SU-DHL-6 (cell line): ENCODE results near the gene TRH.
A peak's percentile ranks its signal among the peaks of the same experiment; 100 is the strongest.

Experiments used
- H2AFZ ChIP-seq: fragments of 200-600 bp; sonication (generic); 2 replicates; pipeline ENCODE4 v1.6.1; 2014; ENCODE audit warnings: low read depth, mild to moderate bottlenecking, moderate library complexity, mixed read lengths, antibody characterized with exemption, low read length; ENCODE audit not compliant: severe bottlenecking
- H3F3A ChIP-seq: fragments of 200-600 bp; shearing (Covaris generic); 2 replicates; pipeline ENCODE4 v1.6.0; 2016; ENCODE audit warnings: antibody characterized with exemption, mild to moderate bottlenecking; ENCODE audit not compliant: insufficient read depth
- H3K27ac ChIP-seq: fragments of 200-600 bp; sonication (generic); 2 replicates; pipeline ENCODE4 v1.5.1; 2016; ENCODE audit warnings: low read depth, mild to moderate bottlenecking, low read length, moderate library complexity, mixed read lengths
- H3K27me3 ChIP-seq: fragments of 200-600 bp; sonication (generic), shearing (Covaris generic); 2 replicates; pipeline ENCODE4 v1.6.0; 2014; ENCODE audit warnings: mild to moderate bottlenecking, low read length
- H3K36me3 ChIP-seq: fragments of 200-600 bp; sonication (generic); 2 replicates; pipeline ENCODE4 v1.6.1; 2014; ENCODE audit warnings: mild to moderate bottlenecking, low read length, mixed read lengths
- H3K4me2 ChIP-seq: fragments of 300-600, 200-600 bp; shearing (Covaris generic), sonication (generic); 2 replicates; pipeline ENCODE4 v1.6.0; 2014; ENCODE audit warnings: low read length, low read depth, mild to moderate bottlenecking; ENCODE audit not compliant: poor library complexity, severe bottlenecking
- H3K4me3 ChIP-seq: fragments of 200-600 bp; sonication (generic); 2 replicates; pipeline ENCODE4 v1.5.1; 2014; ENCODE audit warnings: antibody characterized with exemption, low read length, mild to moderate bottlenecking, mixed read lengths; ENCODE audit not compliant: insufficient read depth, poor library complexity, severe bottlenecking
- H3K79me2 ChIP-seq: fragments of 200-600 bp; sonication (generic); 2 replicates; pipeline ENCODE4 v1.6.1; 2014; ENCODE audit warnings: mild to moderate bottlenecking, low read length, moderate library complexity; ENCODE audit not compliant: insufficient read depth
- H3K9ac ChIP-seq: fragments of 200-600 bp; sonication (generic); 2 replicates; pipeline ENCODE4 v1.7.0; 2014; ENCODE audit warnings: mild to moderate bottlenecking, low read length
- H3K9me2 ChIP-seq: fragments of 200-600 bp; sonication (generic); replicated peaks from 2 replicates; pipeline ENCODE4 v1.6.1; 2014; ENCODE audit warnings: low read length; ENCODE audit not compliant: insufficient read depth
- H3K9me3 ChIP-seq: fragments of 200-600 bp; sonication (generic); 2 replicates; pipeline ENCODE4 v1.6.1; 2014; ENCODE audit warnings: low read length, mixed read lengths; ENCODE audit not compliant: insufficient read depth
- H4K20me1 ChIP-seq: fragments of 200-600 bp; sonication (generic); 2 replicates; pipeline ENCODE4 v1.6.1; 2014; ENCODE audit warnings: low read depth, mild to moderate bottlenecking, antibody characterized with exemption, low read length, moderate library complexity, mixed read lengths
- EZH2phosphoT487 ChIP-seq: fragments of 200-600 bp; sonication (generic), shearing (Covaris generic); conservative IDR thresholded peaks from 2 replicates; pipeline ENCODE4 v1.6.1; 2018; ENCODE audit warnings: mild to moderate bottlenecking, antibody characterized with exemption, low read length, moderate library complexity, mixed read lengths
- TF ChIP-seq, protein P1 (sequence below): fragments of 200-600 bp; sonication (generic); IDR thresholded peaks from one replicate; pipeline ENCODE4 v1.5.1; 2017; ENCODE audit warnings: antibody characterized with exemption, mild to moderate bottlenecking, low read length, moderate library complexity; ENCODE audit not compliant: insufficient read depth, poor library complexity, severe bottlenecking

The TRH gene

DNA sequence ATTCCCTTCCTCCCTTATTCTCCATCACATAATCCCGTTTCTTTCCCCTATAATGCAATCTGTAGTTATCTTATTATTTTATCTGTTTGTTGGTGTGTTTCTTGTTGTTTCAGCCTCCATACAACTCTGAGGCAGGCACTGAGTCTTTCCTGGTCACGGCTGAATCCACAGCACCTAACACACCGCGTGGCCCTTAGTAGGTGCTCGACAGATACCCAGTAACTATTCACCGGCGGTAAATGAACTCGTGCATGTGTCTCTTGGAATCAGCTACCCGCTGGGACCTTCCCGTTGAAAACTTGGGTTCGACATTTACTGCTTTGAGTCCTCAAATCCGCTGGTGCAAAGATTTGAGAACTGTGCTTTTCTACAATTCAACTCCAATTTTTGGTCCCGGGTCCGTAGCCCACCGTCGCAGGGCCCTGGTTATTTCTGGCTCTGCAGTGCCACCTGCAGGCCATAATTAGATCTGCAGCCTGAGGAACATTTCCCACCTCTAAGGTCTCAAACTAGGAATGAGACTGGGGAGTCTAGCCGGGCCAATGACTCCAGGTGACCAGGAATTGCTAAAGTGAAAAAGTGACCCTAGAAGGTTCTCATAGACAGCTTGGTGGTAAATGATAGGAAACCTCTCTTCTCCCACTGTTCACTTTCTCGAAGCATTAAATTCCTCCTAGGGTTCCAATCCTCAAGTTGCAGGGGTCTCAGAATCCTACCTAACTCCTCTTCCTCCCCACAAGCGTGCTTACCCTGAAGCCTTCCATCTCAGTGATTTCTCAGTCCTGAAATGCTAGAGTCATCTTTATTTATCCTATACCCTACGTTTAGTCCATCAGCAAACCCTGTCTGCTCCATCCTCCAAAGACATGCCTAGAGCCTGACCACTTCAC is 40.0 kb upstream of the TRH start:
- Histone ChIP-seq H3K27me3 (no peaks in the 10 kb centered on the region), H2AFZ (no peak overlapping the region), H3K27ac (no peak overlapping the region), H3F3A (no peaks in the 10 kb centered on the region), H3K4me3 (no peak overlapping the region), H3K9me2 (no peaks in the 10 kb centered on the region), H3K79me2 (no peaks in the 10 kb centered on the region), H3K4me2 (no peak overlapping the region), H3K36me3 (no peaks in the 10 kb centered on the region), H3K9me3 (no peaks in the 10 kb centered on the region), H3K9ac (no peak overlapping the region), H4K20me1 (no peaks in the 10 kb centered on the region)
- no peak for TF ChIP-seq EZH2phosphoT487
- TF ChIP-seq, protein P1, sequence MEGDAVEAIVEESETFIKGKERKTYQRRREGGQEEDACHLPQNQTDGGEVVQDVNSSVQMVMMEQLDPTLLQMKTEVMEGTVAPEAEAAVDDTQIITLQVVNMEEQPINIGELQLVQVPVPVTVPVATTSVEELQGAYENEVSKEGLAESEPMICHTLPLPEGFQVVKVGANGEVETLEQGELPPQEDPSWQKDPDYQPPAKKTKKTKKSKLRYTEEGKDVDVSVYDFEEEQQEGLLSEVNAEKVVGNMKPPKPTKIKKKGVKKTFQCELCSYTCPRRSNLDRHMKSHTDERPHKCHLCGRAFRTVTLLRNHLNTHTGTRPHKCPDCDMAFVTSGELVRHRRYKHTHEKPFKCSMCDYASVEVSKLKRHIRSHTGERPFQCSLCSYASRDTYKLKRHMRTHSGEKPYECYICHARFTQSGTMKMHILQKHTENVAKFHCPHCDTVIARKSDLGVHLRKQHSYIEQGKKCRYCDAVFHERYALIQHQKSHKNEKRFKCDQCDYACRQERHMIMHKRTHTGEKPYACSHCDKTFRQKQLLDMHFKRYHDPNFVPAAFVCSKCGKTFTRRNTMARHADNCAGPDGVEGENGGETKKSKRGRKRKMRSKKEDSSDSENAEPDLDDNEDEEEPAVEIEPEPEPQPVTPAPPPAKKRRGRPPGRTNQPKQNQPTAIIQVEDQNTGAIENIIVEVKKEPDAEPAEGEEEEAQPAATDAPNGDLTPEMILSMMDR, result peak; percentile 86

DNA sequence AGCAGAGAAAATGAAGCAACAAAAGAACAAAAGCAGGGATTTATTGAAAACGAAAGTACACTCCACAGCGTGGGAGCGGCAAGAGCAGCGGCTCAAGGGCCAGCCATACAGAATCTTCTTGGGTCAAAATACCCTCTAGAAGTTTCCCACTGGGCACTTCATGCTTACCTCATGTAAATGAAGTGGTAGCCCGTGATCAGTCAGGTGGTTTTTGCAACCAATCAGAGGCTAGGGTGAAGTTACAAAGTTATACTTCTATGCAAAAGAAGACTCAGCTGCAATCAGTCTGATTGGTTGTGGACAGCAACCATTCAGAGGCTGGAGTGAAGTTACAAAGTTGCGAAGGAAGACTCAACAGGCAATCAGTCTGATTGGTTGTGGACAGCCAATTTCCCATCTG is 37.8 kb upstream of the TRH start:
- no peak for TF ChIP-seq EZH2phosphoT487
- TF ChIP-seq, protein P1, result no peak
- Histone ChIP-seq H3F3A (no peaks in the 10 kb centered on the region), H3K9ac (no peak overlapping the region), H2AFZ (no peak overlapping the region), H3K4me3 (no peak overlapping the region), H3K4me2 (no peak overlapping the region), H3K79me2 (no peaks in the 10 kb centered on the region), H4K20me1 (no peaks in the 10 kb centered on the region), H3K27me3 (no peaks in the 10 kb centered on the region), H3K27ac (no peak overlapping the region), H3K36me3 (no peaks in the 10 kb centered on the region), H3K9me2 (no peaks in the 10 kb centered on the region), H3K9me3 (no peaks in the 10 kb centered on the region)

DNA sequence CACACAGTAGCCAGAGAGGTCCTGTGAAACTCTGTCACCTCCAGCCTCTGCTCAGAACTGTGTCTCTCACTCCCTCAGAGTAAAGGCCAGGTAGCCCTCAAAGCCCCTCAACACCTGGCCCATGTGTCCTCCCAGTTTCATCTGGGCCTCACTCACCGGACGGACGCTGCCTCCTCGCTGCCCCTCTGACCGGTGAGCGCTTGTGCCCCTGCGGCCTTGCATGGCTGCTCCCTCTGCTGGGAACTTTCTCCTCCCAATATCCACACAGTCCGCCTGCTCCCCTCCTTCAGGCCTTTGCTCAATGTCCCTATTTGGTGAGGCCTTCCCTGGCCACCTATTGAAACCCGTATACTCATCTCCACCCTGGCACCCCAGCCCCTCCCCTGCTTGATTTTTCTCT is 36.8 kb upstream of the TRH start:
- H3K27ac ChIP-seq, result no peak overlapping the region
- no peak overlapping the region for H3K4me2 ChIP-seq
- H3K9ac ChIP-seq, result no peak overlapping the region
- H4K20me1 ChIP-seq, result no peaks in the 10 kb centered on the region
- no peak overlapping the region for H3K4me3 ChIP-seq
- H3K79me2 ChIP-seq, result no peaks in the 10 kb centered on the region
- TF ChIP-seq, protein P1, result no peak
- TF ChIP-seq EZH2phosphoT487, result no peak
- no peaks in the 10 kb centered on the region for H3K9me3 ChIP-seq
- H3K36me3 ChIP-seq, result no peaks in the 10 kb centered on the region
- H3K27me3 ChIP-seq, result no peaks in the 10 kb centered on the region
- no peaks in the 10 kb centered on the region for H3K9me2 ChIP-seq
- no peaks in the 10 kb centered on the region for H3F3A ChIP-seq
- H2AFZ ChIP-seq, result no peak overlapping the region
